ENCODE results near the gene MRPL16.
"Not testable (repeated sequence)": the region's sequence is repeated elsewhere in the genome, so short reads cannot be mapped to it uniquely, and the experiment has no call there.

The MRPL16 gene

DNA sequence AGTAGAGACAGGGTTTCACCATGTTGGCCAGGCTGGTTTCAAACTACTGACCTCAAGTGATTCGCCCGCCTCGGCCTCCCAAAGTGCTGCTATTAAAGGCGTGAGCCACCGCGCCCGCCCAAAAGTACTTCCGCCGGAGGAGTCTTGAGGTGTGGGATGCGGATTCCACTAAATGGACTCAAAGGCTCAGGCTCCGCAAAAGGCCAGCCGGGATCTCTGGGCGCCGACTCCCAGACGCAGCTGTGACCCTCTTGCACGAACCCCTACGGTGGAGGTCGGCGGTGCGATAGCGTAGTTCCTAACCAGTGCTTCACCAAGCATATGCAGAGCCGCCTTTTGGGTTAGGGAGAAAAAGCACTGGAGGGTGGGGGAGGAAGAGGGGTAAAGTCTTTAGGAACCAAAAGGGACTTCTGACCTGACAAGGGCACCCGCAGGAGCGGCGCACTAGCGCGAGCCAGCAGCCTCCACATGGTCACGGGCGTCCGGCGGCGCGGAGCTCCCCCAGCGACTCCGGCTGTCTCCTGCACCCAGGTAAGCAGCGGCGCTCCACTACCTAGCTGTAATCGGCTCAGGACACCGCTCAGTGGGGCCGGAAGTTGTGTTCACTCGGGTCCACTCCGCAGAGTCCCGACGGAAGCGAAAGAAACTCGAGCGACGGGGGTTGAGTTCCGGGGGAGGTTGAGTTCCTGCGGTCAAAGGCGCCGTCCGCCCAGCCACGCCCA lies at the start of gene MRPL16:
TSS of gene MRPL16 (minus strand) at position 590 of the 722 bp plus-strand sequence. CDS start at position 470, 120 bp downstream.
- FAIRE-seq: peak; percentile 3

- FAIRE-seq: no peak
Observed at GRCh38 chr11:59859673-59860072, 49.1 kb upstream of the MRPL16 start.

- no peak for FAIRE-seq
Observed at GRCh38 chr11:59857439-59858434, 47.2 kb upstream of the MRPL16 start.

DNA sequence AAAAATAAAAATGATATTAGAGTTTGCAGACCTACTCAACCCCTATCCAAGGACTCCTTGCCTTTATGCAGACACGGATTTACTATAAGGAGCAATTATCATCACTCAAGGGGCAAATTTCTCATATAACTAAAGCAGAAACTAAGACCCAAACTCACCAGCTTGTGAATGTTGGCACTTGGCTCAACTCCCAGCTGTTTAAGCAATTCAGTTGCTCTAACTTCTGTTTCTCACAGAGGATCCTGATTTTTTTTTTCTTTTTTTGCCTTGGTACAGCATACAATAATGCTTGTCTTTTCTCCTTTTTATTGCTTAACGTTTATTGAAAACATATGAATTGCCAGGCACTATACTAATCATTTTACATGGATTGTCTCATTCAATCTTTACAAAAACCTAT lies 44.3 kb upstream of the MRPL16 start:
- FAIRE-seq: no peak

DNA sequence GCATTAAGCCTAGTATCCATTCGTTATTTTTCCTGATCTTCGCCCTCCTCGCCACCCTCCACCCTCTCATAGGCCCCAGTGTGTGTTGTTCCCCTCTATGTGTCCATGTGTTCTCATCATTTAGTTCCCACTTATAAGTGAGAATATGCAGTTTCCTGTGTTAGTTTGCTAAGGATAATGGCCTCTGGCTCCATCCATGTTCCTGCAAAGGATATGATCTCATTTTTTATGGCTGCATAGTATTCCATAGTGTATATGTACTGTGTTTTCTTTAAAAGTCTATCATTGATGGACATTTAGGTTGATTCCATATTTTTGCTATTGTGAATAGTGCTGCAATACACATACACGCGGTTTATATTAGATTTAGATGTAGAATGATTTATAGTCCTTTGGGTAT lies 40.8 kb upstream of the MRPL16 start:
- not testable (repeated sequence) for FAIRE-seq

- not testable (repeated sequence) for FAIRE-seq
Observed at GRCh38 chr11:59849551-59849950, 39.0 kb upstream of the MRPL16 start.

GRCh38 chr11:59849129-59849528 lies 38.6 kb upstream of the MRPL16 start:
- no peak for FAIRE-seq

DNA sequence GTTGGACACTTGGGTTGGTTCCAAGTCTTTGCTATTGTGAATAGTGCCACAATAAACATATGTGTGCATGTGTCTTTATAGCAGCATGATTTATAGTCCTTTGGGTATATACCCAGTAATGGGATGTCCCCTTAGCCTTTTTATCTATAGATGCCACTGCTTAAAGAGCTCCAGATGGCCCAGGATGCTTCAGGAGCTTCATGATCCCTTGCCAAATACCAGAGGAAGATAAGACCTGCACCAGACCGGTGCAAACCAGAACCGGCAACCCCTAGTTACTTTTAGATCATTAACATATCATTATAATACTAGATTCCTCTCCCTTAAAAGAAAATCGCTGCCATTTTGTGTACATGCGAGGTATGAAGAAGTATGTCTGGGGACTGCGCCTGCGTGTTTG lies 37.9 kb upstream of the MRPL16 start:
- not testable (repeated sequence) for FAIRE-seq

- no peak for FAIRE-seq
Observed at GRCh38 chr11:59847626-59848025, 37.0 kb upstream of the MRPL16 start.

DNA sequence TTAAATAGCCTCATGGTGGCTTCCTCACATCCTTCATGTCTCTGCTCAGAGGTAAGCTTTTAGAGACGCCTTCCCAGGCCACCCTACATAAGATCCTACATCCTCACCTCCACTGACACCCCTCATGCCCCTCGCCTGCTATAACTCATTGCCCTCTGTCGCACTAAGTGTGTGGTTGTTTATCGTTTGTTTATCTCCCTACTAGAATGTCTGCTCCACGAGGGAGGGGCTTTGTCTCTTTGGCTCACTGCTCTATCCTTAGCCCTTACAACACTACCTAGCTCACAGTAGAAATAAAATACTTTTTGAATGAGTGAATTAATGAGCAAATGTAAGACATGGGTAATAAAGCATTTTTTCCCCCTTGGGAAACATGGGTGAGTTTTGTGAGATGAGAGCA lies 36.0 kb upstream of the MRPL16 start:
- no peak for FAIRE-seq

GRCh38 chr11:59845399-59845798 lies 34.8 kb upstream of the MRPL16 start, which contains the start of gene CBLIF:
TSS of gene CBLIF (minus strand) at chr11:59845499. CDS start at chr11:59845453, 46 bp downstream.
- FAIRE-seq: no peak

- FAIRE-seq: no peak
Observed at GRCh38 chr11:59842316-59842715, 31.7 kb upstream of the MRPL16 start.

- no peak for FAIRE-seq
Observed at GRCh38 chr11:59841514-59841913, 30.9 kb upstream of the MRPL16 start.

DNA sequence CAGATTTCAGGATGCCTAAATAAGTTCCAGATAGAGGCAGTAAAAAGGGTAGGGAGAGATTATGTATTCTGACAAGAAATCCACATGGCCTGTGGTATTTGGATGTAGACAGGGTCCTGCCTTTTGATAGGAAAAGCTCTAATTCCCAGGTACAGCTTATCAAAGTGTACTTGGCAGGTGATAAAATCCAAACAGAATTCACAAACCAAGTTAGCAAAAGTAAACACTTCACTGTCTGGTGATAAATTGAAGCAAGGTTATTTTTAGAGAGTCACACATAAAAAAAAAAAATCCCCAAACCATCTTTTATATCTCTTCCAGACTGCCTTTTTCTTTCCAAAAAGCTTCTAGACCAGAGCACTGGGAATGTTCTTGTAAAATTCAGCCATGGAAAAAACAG lies 29.0 kb upstream of the MRPL16 start:
- FAIRE-seq: no peak

DNA sequence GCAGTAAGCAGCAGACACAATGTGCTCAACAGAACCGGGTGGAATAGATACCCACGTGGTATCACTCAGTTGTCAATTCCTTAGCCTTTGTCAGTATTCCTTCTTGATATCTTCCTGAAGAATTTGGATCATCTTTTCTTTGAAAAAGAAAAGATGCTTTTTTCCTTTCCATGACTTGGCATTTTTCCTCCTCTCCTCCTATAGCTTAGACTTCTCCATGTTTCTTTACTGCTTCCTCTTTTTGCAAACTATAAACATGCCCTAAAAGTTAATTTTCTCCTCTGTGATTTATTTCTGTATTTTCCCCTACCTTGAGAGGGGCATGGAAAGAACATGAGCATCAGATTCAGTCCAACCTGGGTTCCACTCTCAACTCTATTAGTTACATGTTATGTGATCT lies 23.0 kb upstream of the MRPL16 start:
- FAIRE-seq: no peak

DNA sequence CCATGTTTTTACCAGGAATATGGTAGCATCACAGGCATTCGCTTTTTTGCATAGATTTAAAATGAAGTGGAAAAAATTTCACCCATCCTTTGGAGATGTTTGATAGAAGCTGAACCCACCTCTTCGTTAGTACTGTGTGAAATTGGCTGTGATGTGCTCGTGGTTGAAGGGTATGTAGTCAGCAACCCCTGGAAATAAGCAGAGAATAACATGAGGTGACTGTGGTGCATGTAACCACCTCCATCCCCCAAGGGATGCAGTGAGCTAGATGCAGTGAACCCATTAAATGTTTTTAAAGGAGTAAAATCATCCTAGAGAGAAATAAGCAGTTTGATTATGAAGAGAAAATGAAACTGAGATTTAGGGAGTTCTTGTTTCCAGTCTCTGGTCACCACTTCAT lies 18.8 kb upstream of the MRPL16 start:
- no peak for FAIRE-seq

GRCh38 chr11:59822989-59823566 lies 12.5 kb upstream of the MRPL16 start:
- peak; percentile 77 for FAIRE-seq

GRCh38 chr11:59818572-59818971 lies 8.0 kb upstream of the MRPL16 start:
- no peak for FAIRE-seq

GRCh38 chr11:59816434-59816833 lies 5.9 kb upstream of the MRPL16 start:
- FAIRE-seq: not testable (repeated sequence)

DNA sequence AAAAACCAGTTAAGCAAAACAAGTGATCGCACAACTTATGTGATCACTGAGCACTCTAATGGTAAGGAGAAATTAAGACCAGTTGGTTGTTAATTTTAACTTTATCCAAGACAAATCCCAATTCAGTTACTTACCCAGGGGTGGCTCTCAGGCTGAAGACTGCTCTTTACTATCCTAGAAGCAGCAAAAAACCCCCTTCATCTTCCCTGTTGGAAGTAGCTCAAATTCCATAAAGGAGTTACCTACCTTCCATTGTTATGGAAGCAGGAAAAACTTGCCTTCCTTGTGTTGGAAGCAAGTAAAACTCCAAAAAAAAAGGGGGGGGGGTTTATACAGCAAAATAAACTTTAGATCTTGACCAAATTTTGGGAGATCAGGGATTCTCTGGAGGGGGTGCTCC lies 5.2 kb upstream of the MRPL16 start:
- FAIRE-seq: no peak

DNA sequence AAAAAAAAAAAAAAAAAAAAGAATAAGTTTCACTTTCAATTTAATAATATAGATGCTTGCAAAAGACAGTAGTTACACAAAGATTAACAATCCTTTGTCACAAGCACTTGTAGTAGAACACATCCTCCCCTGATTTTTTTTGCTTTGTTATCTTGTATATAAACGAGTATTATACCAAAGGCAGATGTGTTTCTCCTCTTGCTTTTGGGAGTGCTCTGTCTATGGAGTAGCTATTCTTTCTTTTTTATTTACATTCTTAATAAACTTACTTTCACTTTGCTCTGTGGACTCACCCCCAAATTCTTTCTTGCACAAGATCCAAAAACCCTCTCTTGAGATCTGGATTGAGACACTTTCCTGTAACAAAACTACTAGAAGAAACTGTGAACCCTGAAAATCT lies 3.4 kb upstream of the MRPL16 start:
- FAIRE-seq: no peak

DNA sequence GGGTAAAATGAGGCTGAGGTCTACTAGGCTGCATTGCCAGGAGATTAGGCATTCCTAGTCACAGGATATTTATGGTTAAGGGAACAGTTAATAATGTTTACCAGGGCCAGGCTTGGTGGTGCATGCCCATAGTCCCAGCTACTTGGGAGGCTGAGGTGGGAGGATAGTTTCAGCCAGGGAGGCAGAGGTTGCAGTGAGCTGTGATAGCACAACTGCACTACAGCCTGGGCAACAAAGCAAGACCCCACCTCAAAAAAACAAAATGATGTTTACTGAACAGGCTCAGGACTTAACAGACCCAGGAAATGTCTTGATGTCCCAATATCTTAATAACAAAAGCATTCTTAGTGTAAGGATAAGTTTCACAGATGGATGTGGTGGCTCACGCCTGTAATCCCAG lies 2.8 kb upstream of the MRPL16 start:
- FAIRE-seq: no peak

GRCh38 chr11:59812220-59812619 lies 1.6 kb upstream of the MRPL16 start:
- no peak for FAIRE-seq

- FAIRE-seq: no peak
Observed at GRCh38 chr11:59810911-59811259, 307 bp upstream of the MRPL16 start.
